SK-N-MC (cell line): ENCODE measurements around the gene PNPLA5.

Experiments
- DNase-seq: peaks from one replicate; pipeline ENCODE4 v3.0.0-alpha.2; 2011; ENCODE audit warnings: low read depth, low spot score
- H3K27ac ChIP-seq: fragments of 200-600 bp; sonication (generic); 2 replicates; pipeline ENCODE4 v1.5.1; 2016; ENCODE audit warnings: mixed run types
- H3K36me3 ChIP-seq: fragments of 200-600 bp; sonication (generic); 2 replicates; pipeline ENCODE4 v1.6.1; 2017; ENCODE audit warnings: antibody characterized with exemption, low read length, mixed read lengths; ENCODE audit not compliant: insufficient read depth
- H3K4me3 ChIP-seq: fragments of 200-600 bp; sonication (generic); 2 replicates; pipeline ENCODE4 v1.5.1; 2016
- H3K9ac ChIP-seq: fragments of 200-600 bp; sonication (generic); 2 replicates; pipeline ENCODE4 v1.8.0; 2017; ENCODE audit warnings: mixed run types, mixed read lengths; ENCODE audit not compliant: insufficient read length
- H3K9me3 ChIP-seq: fragments of 200-600 bp; sonication (generic); 2 replicates; pipeline ENCODE4 v1.6.1; 2017; ENCODE audit warnings: low read depth, mild to moderate bottlenecking, antibody characterized with exemption, low read length, moderate library complexity, mixed read lengths
- EZH2 ChIP-seq: fragments of 200-600 bp; sonication (generic); IDR thresholded peaks from one replicate; pipeline ENCODE4 v1.6.1; 2017; ENCODE audit warnings: antibody characterized with exemption
- FOXP2 ChIP-seq: optimal IDR thresholded peaks from 2 replicates; pipeline ENCODE3; 2011; ENCODE audit warnings: mild to moderate bottlenecking, moderate library complexity; ENCODE audit not compliant: insufficient read depth; ENCODE audit errors: extremely low read length, control extremely low read depth
- POLR2AphosphoS5 ChIP-seq: IDR thresholded peaks from 2 replicates; pipeline ENCODE4 v1.6.1; 2012; ENCODE audit warnings: mild to moderate bottlenecking, low read depth, low read length, borderline replicate concordance

PNPLA5 gene

DNA sequence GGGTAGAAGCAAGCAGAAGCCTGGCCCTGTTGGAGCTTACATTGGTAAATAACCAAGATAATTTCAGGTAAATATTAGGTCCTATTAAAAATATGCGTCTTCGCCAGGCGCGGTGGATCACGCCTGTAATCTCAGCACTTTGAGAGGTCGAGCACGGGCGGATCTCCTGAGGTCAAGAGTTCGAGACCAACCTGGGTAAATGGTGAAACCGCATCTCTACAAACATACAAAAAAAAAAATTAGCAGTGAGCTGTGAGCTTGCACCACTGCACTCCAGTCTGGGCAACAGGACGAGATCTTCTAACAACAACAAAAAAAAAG is 29.0 kb downstream of the PNPLA5 start:
- H3K27ac ChIP-seq: no peak overlapping the region
- no peak overlapping the region for H3K9ac ChIP-seq
- DNase-seq: no peak
- no peaks in the 10 kb centered on the region for H3K36me3 ChIP-seq
- TF ChIP-seq FOXP2 (no peak), POLR2AphosphoS5 (no peak), EZH2 (no peak)
- H3K4me3 ChIP-seq: no peak overlapping the region
- H3K9me3 ChIP-seq: no peaks in the 10 kb centered on the region

DNA sequence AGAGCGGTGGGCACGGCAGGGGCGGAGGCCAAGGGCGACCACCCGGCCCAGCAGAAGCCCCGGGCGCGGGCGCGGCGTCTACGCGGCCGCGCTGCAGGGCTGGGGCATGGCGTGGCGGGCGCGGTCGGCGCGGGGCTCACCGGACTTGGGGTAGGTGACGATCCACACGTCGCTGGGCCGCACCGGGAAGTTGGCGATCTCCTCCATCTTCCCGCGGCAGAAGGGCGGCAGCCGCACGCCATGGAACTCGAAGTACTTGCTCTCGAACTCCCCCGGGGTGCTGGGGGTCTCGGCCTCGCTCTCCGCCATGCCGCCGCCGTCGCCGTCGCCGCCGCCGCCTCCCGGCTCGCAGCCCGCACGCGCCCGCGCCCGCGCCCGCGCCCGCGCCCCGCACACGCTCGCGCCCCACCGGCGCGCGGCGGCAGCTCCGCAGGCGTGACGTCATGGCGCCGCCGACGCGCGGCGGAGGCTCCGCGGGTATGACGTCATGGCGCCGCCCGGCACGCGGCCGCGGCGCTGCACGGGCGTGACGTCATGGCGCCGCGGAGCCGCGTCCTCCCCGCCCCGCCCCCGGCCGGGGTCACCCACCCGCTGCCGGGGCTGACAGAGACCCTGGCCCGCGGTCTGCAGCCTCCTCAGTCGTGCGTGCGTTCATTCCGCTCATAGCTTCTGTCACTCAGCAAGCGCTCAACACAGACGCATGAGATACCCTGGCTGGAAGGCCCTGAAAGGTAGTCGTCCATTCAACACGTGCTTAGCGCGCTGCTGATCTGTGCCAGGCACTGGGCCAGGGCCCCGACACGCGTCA is 29.5 kb downstream of the PNPLA5 start, which contains the start of gene SULT4A1:
TSS of gene SULT4A1 (minus strand) at position 440 of the 808 bp plus-strand sequence. CDS start at position 309, 131 bp downstream.
- H3K27ac ChIP-seq: no peak within 1 kb of the TSS
- DNase-seq: no peak
- H3K4me3 ChIP-seq: no peak within 1 kb of the TSS
- no peaks in the 10 kb centered on the region for H3K9me3 ChIP-seq
- H3K36me3 ChIP-seq: no peaks in the 10 kb centered on the region
- H3K9ac ChIP-seq: no peak within 1 kb of the TSS
- TF ChIP-seq FOXP2 (no peak), EZH2 (no peak), POLR2AphosphoS5 (no peak)

DNA sequence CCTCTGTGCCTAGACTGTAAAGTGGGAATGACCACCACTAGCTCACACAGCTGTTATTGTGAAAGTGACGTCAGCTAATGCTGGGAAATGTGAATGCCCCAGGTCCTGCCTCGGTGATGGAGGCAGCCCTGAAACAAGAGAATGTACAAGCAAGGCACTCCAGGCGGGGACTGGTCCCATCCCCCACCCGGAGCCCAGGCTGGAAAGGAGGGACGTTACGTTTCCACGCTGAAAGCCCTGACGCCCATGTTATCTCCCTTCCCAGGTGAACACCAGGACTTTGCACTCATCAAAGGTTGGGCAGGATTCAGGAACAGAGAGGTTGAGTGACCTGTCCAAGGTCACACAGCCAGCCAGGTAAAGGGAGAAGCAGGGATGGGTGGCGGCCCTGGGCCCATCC is 30.3 kb downstream of the PNPLA5 start:
- TF ChIP-seq POLR2AphosphoS5 (no peak), EZH2 (no peak), FOXP2 (no peak)
- no peak overlapping the region for H3K4me3 ChIP-seq
- no peak overlapping the region for H3K27ac ChIP-seq
- H3K9me3 ChIP-seq: no peaks in the 10 kb centered on the region
- H3K9ac ChIP-seq: no peak overlapping the region
- no peaks in the 10 kb centered on the region for H3K36me3 ChIP-seq
- DNase-seq: no peak

DNA sequence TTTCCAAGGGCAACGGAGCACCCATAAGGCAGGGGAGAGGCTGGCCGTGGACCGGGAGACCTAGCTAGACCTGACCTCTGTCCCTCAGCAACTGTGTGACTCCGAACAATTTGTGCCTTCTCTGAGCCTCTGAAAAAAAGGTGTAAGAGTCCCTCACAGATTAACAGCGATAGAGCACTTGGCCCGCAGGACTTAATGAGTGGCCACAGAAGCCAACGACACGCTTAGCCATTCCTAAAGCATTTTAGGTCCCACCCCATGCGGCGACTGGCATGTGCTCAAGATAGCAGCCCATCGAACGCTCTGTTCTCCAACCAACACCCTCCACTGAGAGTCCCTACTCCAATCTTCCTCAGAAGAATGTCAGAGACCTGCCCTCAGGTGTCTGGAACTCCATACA is 31.0 kb downstream of the PNPLA5 start:
- H3K9me3 ChIP-seq: no peaks in the 10 kb centered on the region
- H3K9ac ChIP-seq: no peak overlapping the region
- no peak for TF ChIP-seq POLR2AphosphoS5
- TF ChIP-seq EZH2: no peak
- TF ChIP-seq FOXP2: no peak
- DNase-seq: no peak
- no peak overlapping the region for H3K4me3 ChIP-seq
- no peaks in the 10 kb centered on the region for H3K36me3 ChIP-seq
- H3K27ac ChIP-seq: no peak overlapping the region

DNA sequence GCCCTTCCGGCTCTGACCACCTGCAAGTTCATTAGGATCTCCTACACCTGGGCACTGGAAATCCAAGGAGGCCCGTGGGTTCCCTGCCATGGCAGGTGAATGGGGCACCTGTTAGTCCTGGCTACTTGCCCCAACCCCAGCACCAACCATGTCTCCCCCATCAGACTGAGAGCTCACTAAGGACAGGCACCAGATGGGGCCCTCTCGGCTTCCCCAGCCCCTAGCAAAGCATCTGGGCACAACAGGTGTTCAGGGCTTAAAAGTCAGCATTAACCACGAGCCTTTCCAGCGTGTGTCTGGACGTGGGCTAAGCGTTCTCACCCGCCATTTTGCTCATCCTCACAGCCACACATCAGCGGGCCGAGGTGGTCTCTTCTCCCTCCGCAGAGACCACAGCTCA is 31.7 kb downstream of the PNPLA5 start:
- Histone ChIP-seq H3K9me3 (no peaks in the 10 kb centered on the region), H3K27ac (no peak overlapping the region), H3K9ac (no peak overlapping the region), H3K4me3 (no peak overlapping the region), H3K36me3 (no peaks in the 10 kb centered on the region)
- no peak for DNase-seq
- no peak for TF ChIP-seq EZH2
- TF ChIP-seq POLR2AphosphoS5: no peak
- TF ChIP-seq FOXP2: no peak

DNA sequence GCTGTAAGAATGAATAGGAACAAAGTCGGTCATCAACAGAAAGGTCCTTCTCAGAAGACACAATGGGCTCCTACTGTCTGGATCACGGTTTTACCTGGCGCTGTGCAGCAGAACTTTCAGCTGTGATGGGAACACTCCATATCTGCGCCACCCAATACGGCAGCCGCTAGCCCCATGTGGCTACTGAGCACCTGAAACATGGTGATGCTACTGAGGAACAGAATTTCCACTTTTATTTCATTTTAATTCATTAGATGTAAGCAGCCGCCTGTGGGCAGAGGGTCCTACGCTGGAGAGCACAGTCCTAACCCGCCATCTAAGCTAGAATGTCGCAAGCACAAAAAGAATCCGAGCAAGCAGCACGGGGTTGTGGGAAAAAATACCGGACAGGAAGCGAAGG is 32.2 kb downstream of the PNPLA5 start:
- H3K4me3 ChIP-seq: no peak overlapping the region
- no peaks in the 10 kb centered on the region for H3K9me3 ChIP-seq
- no peak overlapping the region for H3K9ac ChIP-seq
- DNase-seq: no peak
- no peaks in the 10 kb centered on the region for H3K36me3 ChIP-seq
- no peak overlapping the region for H3K27ac ChIP-seq
- no peak for TF ChIP-seq EZH2
- no peak for TF ChIP-seq FOXP2
- no peak for TF ChIP-seq POLR2AphosphoS5

DNA sequence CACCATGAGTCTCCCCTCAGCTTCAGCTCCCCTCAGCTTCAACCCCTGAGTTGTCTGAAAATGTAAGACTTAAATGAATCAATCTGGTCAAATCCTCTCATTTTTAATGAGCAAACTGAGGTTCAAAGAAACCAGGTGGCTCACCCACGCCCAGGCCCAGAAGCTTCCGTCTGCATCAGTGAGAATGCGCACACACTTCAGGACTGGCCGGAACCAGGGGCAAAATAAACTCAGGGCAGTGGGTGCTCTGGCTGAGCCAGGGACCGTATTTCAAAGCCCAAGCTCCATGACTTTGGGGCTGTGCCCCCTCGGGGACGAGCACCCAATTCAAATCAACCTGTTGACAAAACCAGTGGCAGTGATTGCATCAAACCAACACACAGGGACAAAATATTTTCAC is 32.6 kb downstream of the PNPLA5 start:
- Histone ChIP-seq H3K9ac (no peak overlapping the region), H3K9me3 (no peaks in the 10 kb centered on the region), H3K36me3 (no peaks in the 10 kb centered on the region), H3K4me3 (no peak overlapping the region), H3K27ac (no peak overlapping the region)
- no peak for TF ChIP-seq EZH2
- no peak for TF ChIP-seq POLR2AphosphoS5
- no peak for DNase-seq

DNA sequence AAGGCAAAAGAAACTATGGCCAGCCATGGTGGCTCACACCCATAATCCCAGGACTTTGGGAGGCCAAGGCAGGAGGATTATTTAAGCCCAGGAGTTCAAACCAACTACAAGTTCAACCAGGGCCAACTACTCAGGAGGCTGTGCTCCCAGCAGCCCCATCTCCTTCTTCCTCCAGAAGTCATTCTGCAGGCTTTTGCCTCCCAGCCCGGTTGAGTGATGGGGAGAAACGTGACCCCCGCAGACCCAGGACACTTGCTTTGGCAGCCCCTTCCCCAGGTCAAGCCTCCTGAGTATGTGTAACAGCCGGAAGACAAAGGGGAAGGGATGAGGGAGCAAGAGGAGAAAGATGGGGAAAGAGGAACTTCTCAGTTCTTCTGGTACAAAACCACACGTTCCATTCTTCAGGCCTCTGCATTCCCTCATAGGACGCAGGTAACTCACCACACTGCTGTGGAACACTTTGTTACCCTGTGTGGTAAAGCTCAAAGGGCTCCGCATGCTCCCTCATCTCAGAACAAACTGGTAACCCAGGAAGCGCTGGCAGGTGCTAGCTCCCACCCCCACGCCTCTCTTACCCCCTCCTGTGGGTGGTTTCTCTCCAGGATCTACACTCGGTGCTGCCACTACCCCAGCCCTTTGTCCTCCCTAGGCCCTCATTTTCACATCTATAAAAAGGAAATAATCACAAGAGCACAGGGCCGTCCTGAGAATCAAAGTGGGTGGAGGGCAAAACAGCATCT is 33.5 kb downstream of the PNPLA5 start:
- no peak for TF ChIP-seq EZH2
- TF ChIP-seq FOXP2: no peak
- no peak for TF ChIP-seq POLR2AphosphoS5

More for the DNA sequence above, 33.5 kb downstream of the PNPLA5 start:
- Histone ChIP-seq H3K9me3 (no peaks in the 10 kb centered on the region), H3K9ac (no peak overlapping the region), H3K4me3 (no peak overlapping the region), H3K36me3 (no peaks in the 10 kb centered on the region), H3K27ac (no peak overlapping the region)
- DNase-seq: no peak
